Coronary artery (tissue), 2 donors: Measurements from ENCODE around the gene ITPKC.

Source experiments
- DNase-seq: peaks from one replicate; pipeline ENCODE4 v3.0.0-alpha.2; 2017; ENCODE audit warnings: low spot score
- H3K27ac ChIP-seq, 2 donors: fragments of 200-600 bp; sonication (generic); one replicate each; pipeline ENCODE4 v1.5.1; 2016 to 2019
- H3K4me3 ChIP-seq: fragments of 200-600 bp; sonication (generic); 2 replicates; pipeline ENCODE4 v1.5.1; 2016; ENCODE audit warnings: mild to moderate bottlenecking, moderate library complexity
- TF ChIP-seq, protein P1 (sequence below): fragments of 200-600 bp; sonication (generic); IDR thresholded peaks from one replicate; pipeline ENCODE4 v1.5.1; 2019; ENCODE audit warnings: antibody characterized with exemption

The ITPKC gene

DNA sequence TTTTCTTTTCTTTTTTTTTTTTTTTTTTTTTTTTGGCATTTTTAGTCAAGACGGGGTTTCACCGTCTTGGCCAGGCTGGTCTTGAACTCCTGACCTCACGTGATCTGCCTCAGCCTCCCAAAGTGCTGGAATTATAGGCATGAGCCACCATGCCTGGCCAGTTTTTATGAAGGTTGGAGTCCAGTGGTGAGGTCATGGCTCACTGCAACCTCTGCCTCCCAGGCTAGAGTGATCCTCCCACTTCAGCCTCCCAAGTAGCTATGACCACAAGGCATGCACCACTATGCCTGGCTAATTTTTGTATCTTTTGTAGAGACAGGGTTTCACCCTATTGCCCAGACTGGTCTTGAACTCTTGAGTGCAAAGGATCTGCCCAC, 38.3 kb downstream of the ITPKC start:
- TF ChIP-seq, protein P1, sequence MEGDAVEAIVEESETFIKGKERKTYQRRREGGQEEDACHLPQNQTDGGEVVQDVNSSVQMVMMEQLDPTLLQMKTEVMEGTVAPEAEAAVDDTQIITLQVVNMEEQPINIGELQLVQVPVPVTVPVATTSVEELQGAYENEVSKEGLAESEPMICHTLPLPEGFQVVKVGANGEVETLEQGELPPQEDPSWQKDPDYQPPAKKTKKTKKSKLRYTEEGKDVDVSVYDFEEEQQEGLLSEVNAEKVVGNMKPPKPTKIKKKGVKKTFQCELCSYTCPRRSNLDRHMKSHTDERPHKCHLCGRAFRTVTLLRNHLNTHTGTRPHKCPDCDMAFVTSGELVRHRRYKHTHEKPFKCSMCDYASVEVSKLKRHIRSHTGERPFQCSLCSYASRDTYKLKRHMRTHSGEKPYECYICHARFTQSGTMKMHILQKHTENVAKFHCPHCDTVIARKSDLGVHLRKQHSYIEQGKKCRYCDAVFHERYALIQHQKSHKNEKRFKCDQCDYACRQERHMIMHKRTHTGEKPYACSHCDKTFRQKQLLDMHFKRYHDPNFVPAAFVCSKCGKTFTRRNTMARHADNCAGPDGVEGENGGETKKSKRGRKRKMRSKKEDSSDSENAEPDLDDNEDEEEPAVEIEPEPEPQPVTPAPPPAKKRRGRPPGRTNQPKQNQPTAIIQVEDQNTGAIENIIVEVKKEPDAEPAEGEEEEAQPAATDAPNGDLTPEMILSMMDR, result no peak
- Histone ChIP-seq H3K4me3 (peak overlapping the region; percentile 29), H3K27ac (no peak overlapping the region)
- DNase-seq, result no peak

DNA sequence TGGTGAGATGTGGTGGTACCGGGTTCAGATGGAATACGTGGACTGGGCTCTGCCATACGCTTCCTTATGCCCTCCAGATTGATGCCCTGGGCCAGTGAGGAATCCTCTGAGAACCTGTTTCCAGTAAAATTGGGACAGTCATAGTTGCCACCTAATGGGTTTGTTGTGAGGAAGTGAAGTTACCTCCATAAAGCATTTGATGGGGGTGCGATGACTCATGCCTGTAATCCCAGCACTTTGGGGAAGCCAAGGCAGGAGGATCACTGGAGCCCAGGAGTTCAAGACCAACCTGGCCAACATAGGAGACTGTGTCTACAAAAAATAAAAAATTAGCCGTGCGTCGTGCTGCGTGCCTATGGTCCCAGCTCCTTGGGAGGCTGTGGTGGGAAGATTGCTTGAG, 38.9 kb downstream of the ITPKC start:
- DNase-seq, result no peak
- TF ChIP-seq, protein P1, result no peak
- Histone ChIP-seq H3K4me3 (peak overlapping the region; percentile 29), H3K27ac (no peak overlapping the region)

DNA sequence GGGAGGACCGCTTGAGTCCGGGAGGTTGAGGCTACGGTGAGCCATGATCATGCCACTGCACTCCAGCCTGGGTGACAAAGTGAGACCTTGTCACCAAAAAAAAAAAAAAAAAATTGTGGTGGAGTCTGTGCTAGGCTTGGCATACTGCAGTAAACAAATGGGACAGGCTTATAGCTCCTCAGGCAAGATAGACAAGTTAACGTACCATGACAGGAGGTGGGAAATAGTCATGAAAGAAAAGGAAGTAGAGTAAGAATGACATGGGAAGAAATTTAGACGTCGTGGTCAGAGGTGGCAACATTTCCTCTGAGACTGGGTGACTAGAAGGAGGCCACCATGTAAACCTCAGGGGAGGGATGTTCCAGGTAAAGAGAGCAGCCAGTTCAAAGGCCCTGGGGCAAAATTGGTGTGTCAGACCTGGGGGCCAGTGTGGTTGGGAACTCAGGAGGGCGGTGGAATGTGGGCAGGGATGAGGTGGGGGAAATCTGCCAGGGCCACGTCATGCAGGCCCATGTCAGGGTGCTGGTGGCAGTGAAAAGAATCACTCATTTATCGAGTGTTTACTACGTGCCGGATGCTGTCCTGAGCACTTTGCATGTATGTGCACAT, 39.7 kb downstream of the ITPKC start:
- no peak overlapping the region for H3K4me3 ChIP-seq
- no peak overlapping the region for H3K27ac ChIP-seq
- DNase-seq, result no peak
- TF ChIP-seq, protein P1, result no peak

DNA sequence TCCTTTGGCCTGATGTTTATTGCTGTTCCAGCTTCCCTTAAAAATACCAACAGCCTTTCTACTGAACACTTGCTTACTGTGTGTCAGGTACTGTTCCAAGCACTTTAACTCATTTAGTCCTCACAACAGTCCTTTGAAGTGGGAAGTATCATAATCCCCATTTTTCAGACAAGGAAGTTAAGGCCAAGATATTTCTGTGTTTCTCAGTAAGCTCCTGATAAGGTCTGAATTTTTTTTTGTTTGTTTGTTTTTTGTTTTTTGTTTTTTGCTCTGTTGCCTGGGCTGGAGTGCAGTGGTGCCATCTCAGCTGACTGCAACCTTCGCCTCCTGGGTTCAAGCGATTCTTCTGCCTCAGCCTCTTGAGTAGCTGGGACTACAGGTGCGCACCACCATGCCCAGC, 41.6 kb downstream of the ITPKC start:
- Histone ChIP-seq H3K27ac (no peak overlapping the region), H3K4me3 (no peak overlapping the region)
- DNase-seq, result no peak
- TF ChIP-seq, protein P1, result no peak

GRCh38 chr19:40759352-40759751, 42.4 kb downstream of the ITPKC start:
- no peak for DNase-seq
- Histone ChIP-seq H3K27ac (no peak overlapping the region), H3K4me3 (no peak overlapping the region)
- TF ChIP-seq, protein P1, result no peak

DNA sequence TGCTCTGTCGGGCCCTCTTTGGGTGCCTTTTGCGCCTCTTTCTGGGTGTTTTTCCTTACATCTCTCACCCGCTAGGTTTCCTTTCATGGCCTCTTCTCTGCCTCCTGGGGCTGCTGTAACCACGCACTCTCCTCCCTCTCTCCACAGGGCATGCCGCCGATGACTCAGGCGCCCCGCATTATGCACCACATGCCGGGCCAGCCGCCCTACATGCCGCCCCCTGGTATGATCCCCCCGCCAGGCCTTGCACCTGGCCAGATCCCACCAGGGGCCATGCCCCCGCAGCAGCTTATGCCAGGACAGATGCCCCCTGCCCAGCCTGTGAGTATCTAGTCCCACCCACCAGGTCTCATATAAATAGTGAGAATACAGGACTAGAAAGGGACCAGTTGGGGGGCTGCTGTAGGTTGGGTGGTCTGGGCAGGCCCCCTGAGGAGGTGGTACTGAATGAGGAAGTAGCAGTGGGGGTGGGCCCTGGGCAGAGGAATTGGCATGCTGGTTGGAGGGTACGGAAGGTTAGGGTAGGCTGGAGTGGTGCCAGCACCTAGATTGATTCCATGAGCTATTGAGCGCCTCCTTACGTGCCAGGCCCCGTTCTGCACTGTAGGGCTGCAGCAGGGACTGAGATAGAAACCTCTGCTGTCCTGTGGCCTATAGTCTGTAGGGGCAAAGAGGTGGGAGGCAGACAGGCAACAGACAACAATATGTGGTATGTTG, 46.0 kb downstream of the ITPKC start:
- H3K4me3 ChIP-seq, result no peak overlapping the region
- no peak for DNase-seq
- TF ChIP-seq, protein P1, result no peak
- no peak overlapping the region for H3K27ac ChIP-seq

DNA sequence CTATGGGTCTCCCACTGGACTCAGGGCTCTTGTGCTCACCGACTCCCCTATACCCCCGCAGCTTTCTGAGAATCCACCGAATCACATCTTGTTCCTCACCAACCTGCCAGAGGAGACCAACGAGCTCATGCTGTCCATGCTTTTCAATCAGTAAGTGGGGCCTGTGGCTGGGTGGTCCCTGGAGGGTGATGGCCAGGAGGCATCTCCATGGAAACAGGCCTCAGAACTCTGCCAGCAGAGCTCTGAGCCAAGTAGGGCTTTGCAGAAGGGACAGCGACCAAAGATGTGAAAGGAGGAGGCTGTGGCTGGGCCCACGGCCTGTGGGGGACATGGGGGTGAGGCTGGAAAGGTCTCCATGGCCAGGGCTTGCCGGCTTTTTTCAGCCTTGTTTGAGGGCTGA, 46.6 kb downstream of the ITPKC start:
- TF ChIP-seq, protein P1, result no peak
- Histone ChIP-seq H3K27ac (peak overlapping the region in 1 of 2 donors; percentile 4), H3K4me3 (no peak overlapping the region)
- DNase-seq, result no peak
